ENCODE results near the gene GCN1.

- TF ChIP-seq CTCF (IDR thresholded peaks at IDR 0.05) (no peak), POLR2A (IDR thresholded peaks at IDR 0.05) (no peak)
These were observed 19.5 kb downstream of the GCN1 start for GRCh38 chr12:120175062-120175461.

Data from body of pancreas (tissue), 4 donors.